Tibial nerve (tissue), 4 donors: ENCODE measurements around the gene MAN2B1. TPM values are rescaled to one million over a fixed set of nuclear protein-coding genes. Genes with fewer than 3 reads are reported as not detected.

Source experiments
- DNase-seq, 2 donors: peaks; one replicate each; pipeline ENCODE4 v3.0.0-alpha.2; 2019; ENCODE audit warnings: low spot score in 2 of 2
- H3K27ac ChIP-seq, 4 donors: fragments of 200-600 bp; sonication (generic) in 3 of 4; one replicate each; pipeline ENCODE4 v1.5.1; 2017 to 2019; ENCODE audit warnings: mild to moderate bottlenecking in 1 of 4
- H3K27me3 ChIP-seq, 2 donors: fragments of 200-600 bp; sonication (generic) in 1 of 2; one replicate each; pipeline versions ENCODE4 v1.5.1 to v1.6.0; 2017 to 2019
- H3K36me3 ChIP-seq, 3 donors: fragments of 200-600 bp; sonication (generic); one replicate each; pipeline ENCODE4 v1.5.1; 2018 to 2019
- H3K4me1 ChIP-seq, 4 donors: fragments of 200-600 bp; sonication (generic) in 3 of 4; one replicate each; pipeline ENCODE4 v1.5.1; 2017 to 2019
- H3K4me3 ChIP-seq, 4 donors: fragments of 200-600 bp; sonication (generic) in 3 of 4; one replicate each; pipeline ENCODE4 v1.5.1; 2017 to 2019; ENCODE audit warnings: mild to moderate bottlenecking in 1 of 4, moderate library complexity in 1 of 4
- H3K9me3 ChIP-seq, 4 donors: fragments of 200-600 bp; sonication (generic) in 3 of 4; one replicate each; pipeline ENCODE4 v1.5.1; 2017 to 2019
- EP300 ChIP-seq, 2 donors: sonication (generic); formaldehyde crosslinking; IDR thresholded peaks; one replicate each; pipeline ENCODE4 v1.6.1; 2017; ENCODE audit warnings: antibody characterized with exemption in 2 of 2, mild to moderate bottlenecking in 1 of 2
- POLR2A ChIP-seq, 2 donors: fragments of 450-650 bp; IDR thresholded peaks; one replicate each; pipeline ENCODE4 v1.6.1; 2017; ENCODE audit warnings: antibody characterized with exemption in 2 of 2, mild to moderate bottlenecking in 2 of 2, moderate library complexity in 2 of 2
- WGBS, 2 donors: methylation state at CpG; one replicate each; pipeline ENCODE4 v1.1.5; 2018; 5-methylcytosine and 5-hydroxymethylcytosine counted together
- total RNA-seq, 4 donors: library from RNA; depleted of rRNA; stranded (reverse); fragments of >200 nt; gene quantifications; one replicate each; pipeline ENCODE4 v1.1.0, GENCODE V29; 2016
- TF ChIP-seq, protein P1 (sequence below), 5 experiments: fragments of 200-600 bp in 3 of 5; fragments of 450-650 bp in 2 of 5; sonication (generic) in 3 of 5; IDR thresholded peaks; one replicate each; pipeline ENCODE4 v1.5.1; 2016 to 2019; ENCODE audit warnings: antibody characterized with exemption in 5 of 5, mild to moderate bottlenecking in 3 of 5, moderate library complexity in 2 of 5

Gene MAN2B1
- total RNA-seq, 4 donors from 2014 or later: 48.5 to 89.4 (median 58.5) TPM

GRCh38 chr19:12695997-12696365 is 29.4 kb upstream of the MAN2B1 start:
- TF ChIP-seq EP300 (IDR thresholded peaks at IDR 0.05) (no peak), POLR2A (IDR thresholded peaks at IDR 0.05) (no peak)
- TF ChIP-seq, protein P1, sequence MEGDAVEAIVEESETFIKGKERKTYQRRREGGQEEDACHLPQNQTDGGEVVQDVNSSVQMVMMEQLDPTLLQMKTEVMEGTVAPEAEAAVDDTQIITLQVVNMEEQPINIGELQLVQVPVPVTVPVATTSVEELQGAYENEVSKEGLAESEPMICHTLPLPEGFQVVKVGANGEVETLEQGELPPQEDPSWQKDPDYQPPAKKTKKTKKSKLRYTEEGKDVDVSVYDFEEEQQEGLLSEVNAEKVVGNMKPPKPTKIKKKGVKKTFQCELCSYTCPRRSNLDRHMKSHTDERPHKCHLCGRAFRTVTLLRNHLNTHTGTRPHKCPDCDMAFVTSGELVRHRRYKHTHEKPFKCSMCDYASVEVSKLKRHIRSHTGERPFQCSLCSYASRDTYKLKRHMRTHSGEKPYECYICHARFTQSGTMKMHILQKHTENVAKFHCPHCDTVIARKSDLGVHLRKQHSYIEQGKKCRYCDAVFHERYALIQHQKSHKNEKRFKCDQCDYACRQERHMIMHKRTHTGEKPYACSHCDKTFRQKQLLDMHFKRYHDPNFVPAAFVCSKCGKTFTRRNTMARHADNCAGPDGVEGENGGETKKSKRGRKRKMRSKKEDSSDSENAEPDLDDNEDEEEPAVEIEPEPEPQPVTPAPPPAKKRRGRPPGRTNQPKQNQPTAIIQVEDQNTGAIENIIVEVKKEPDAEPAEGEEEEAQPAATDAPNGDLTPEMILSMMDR (IDR thresholded peaks at IDR 0.05): no peak
- WGBS, 2 donors: 0 to 5% methylated on average over 9 to 23 of the region's 36 CpGs
- H3K36me3 ChIP-seq: peaks cover 0 to 26% (median 2%) of the 10 kb centered on the region in 3 donors
- peak overlapping the region; percentile 46 to 86 (median 74) for H3K4me3 ChIP-seq
- H3K4me1 ChIP-seq: peaks cover 0 to 23% (median 11%) of the 10 kb centered on the region in 4 donors
- DNase-seq: no peak
- peak overlapping the region in 2 of 4 donors; percentile 89 to 90 for H3K27ac ChIP-seq
- no peaks in the 10 kb centered on the region for H3K27me3 ChIP-seq
- H3K9me3 ChIP-seq: no peaks in the 10 kb centered on the region

DNA sequence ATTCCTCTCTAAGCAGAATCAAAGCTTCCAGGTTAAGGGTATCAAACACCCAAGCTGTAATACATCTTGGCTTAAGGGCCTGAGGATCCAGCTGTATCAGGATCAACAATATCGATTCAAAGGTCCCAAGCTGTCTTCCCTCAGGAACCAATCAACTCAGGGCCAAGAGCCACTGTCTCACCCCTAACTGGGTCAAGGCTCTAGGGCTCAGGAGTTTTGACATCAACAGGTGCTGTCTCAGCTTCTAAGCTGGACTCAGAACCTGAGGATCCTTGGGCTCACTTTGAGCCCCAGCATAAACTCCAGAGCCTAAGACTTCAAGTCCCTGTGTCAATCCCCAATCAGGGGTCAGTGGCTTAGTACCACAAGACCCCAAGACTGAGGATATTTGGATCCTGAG is 29.0 kb upstream of the MAN2B1 start:
- peaks cover 0 to 22% (median 0%) of the 10 kb centered on the region in 3 donors for H3K36me3 ChIP-seq
- H3K9me3 ChIP-seq: no peaks in the 10 kb centered on the region
- TF ChIP-seq, protein P1 (IDR thresholded peaks at IDR 0.05): no peak
- TF ChIP-seq POLR2A (IDR thresholded peaks at IDR 0.05) (no peak), EP300 (IDR thresholded peaks at IDR 0.05) (no peak)
- H3K4me1 ChIP-seq: peaks cover 0 to 23% (median 11%) of the 10 kb centered on the region in 4 donors
- WGBS, 2 donors: 78 to 100% methylated on average over 1 of the region's 1 CpG
- H3K4me3 ChIP-seq: peak overlapping the region; percentile 46 to 86 (median 74)
- no peaks in the 10 kb centered on the region for H3K27me3 ChIP-seq
- H3K27ac ChIP-seq: no peak overlapping the region
- DNase-seq: no peak

DNA sequence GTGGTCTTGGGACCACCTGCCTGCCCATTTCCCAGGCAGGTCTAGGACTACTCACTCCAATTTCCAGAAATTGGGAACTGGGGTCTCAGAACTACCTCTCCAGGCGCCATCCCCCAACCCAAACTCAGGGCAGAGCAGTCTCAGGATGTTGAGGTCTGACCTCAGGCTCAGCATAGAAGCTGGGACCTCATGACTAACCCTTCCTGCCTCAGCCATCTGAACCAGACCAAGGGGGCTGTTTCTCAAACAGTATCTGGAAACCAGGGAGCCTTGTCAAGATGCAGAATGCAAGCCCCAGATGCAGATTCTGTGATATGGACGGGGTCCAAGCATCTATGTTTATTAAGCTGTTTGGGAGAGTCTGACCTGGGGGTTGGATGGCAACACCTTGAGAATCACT is 28.6 kb upstream of the MAN2B1 start:
- no peak for DNase-seq
- Histone ChIP-seq H3K4me3 (peak overlapping the region in 1 of 4 donors; percentile 82), H3K36me3 (peaks cover 0 to 22% (median 0%) of the 10 kb centered on the region in 3 donors), H3K27ac (no peak overlapping the region), H3K4me1 (peaks cover 0 to 23% (median 11%) of the 10 kb centered on the region in 4 donors), H3K27me3 (no peaks in the 10 kb centered on the region), H3K9me3 (no peaks in the 10 kb centered on the region)
- 77 to 85% methylated on average over 2 of the region's 2 CpGs for WGBS, 2 donors
- TF ChIP-seq POLR2A (IDR thresholded peaks at IDR 0.05) (no peak), EP300 (IDR thresholded peaks at IDR 0.05) (no peak)
- TF ChIP-seq, protein P1 (IDR thresholded peaks at IDR 0.05): no peak

DNA sequence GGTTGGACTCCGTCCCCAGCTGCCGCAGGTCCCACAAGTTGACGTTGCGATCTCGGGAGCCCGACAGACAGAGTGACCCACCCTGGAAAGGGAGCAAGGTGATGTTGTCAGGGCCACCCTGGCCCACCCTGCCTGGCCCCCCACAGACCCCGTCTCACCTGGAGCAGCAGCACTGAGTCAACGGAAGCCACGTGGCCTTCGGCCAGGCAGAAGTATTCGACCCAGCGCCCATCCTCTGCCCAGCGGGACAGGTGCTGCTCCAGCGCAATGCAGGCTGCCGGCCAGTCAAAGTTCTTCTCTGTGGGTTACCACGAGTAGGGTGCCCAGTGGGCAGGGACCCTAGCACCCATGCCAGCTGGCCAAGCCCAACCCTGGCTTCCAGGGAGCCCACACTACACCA is 28.1 kb upstream of the MAN2B1 start:
- Histone ChIP-seq H3K36me3 (peaks cover 0 to 22% (median 0%) of the 10 kb centered on the region in 3 donors), H3K27me3 (no peaks in the 10 kb centered on the region), H3K27ac (no peak overlapping the region), H3K4me3 (no peak overlapping the region), H3K4me1 (peaks cover 0 to 23% (median 11%) of the 10 kb centered on the region in 4 donors), H3K9me3 (no peaks in the 10 kb centered on the region)
- no peak for TF ChIP-seq POLR2A (IDR thresholded peaks at IDR 0.05)
- TF ChIP-seq EP300 (IDR thresholded peaks at IDR 0.05): no peak
- TF ChIP-seq, protein P1 (IDR thresholded peaks at IDR 0.05): no peak
- DNase-seq: no peak
- 93 to 95% methylated on average over 8 to 16 of the region's 16 CpGs for WGBS, 2 donors

GRCh38 chr19:12692960-12693359 is 26.4 kb upstream of the MAN2B1 start:
- TF ChIP-seq POLR2A (IDR thresholded peaks at IDR 0.05): no peak
- TF ChIP-seq EP300 (IDR thresholded peaks at IDR 0.05): no peak
- TF ChIP-seq, protein P1 (IDR thresholded peaks at IDR 0.05): no peak
- no peaks in the 10 kb centered on the region for H3K27me3 ChIP-seq
- H3K9me3 ChIP-seq: no peaks in the 10 kb centered on the region
- no peak overlapping the region for H3K27ac ChIP-seq
- no peak for DNase-seq
- peaks cover 0 to 26% (median 0%) of the 10 kb centered on the region in 3 donors for H3K36me3 ChIP-seq
- no peak overlapping the region for H3K4me3 ChIP-seq
- WGBS, 2 donors: 88 to 100% methylated on average over 5 of the region's 5 CpGs
- H3K4me1 ChIP-seq: peaks cover 0 to 23% (median 11%) of the 10 kb centered on the region in 4 donors
